ENCODE results near the gene NYNRIN. TPM values are rescaled to one million over a fixed set of nuclear protein-coding genes. Genes with fewer than 3 reads are reported as not detected.

The NYNRIN gene
- total RNA-seq, 1 experiment from 2014 or later, result 2.7 TPM

DNA sequence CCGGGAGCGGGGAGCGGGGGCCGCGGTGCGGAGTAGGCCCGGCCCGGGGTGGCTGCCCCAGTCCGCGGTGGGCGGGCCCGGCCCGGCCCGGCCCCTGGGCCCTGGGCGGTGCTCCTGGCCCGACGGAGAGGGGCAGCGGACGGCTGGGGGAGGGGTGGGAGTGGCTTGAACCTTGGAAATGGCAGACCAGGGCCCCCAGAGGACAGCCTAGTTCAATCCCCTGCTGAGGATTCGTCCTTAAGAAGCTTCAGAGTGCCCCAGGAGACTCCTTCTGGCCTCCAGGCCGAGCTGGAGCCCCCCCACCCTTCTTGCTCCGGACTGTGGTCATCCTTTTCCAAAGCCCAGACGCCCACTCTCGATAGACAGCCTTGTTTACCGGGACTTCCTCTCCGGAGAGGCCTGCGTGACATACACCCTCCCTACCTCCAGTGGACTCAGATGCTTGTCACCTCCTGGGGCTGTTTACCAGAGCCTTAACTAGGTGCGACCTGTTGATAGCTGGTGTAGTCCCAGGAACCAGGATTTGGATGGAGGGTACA, 31.4 kb downstream of the NYNRIN start:
- intact Hi-C loops (cut with micrococcal nuclease), result loop anchor here (2.0 kb wide), 2 partner anchors 35 to 187 kb away; partner anchors contain the start of gene TINF2
- H2AFZ ChIP-seq (ENCODE audit: low read length), result peak overlapping the region; percentile 91; the same call in 1 of the 2 replicates
- H3K4me2 ChIP-seq (ENCODE audit: low read length), result peak overlapping the region; percentile 100
- no TSS peak for BruUV-seq (replicated peaks)
- peak overlapping the region; percentile 85 for H3K27ac ChIP-seq (ENCODE audit: low read length)
- H3K79me2 ChIP-seq (ENCODE audit: low read length), result peaks cover 22% of the 10 kb centered on the region
- POLR2A ChIA-PET (ENCODE audit: unreplicated experiment), result interaction anchor here (0.6 to 1.8 kb wide), 4 partner anchors 12 to 64 kb away, joined by 3 to 45 read pairs (median 6); no protein-coding TSS in a partner anchor
- no peak for TF ChIP-seq EZH2 (IDR thresholded peaks at IDR 0.05; ENCODE audit: low read length, unreplicated experiment)
- TF ChIP-seq EZH2phosphoT487 (IDR thresholded peaks at IDR 0.05; ENCODE audit: borderline replicate concordance, low read length), result no peak
- TF ChIP-seq, protein P1, sequence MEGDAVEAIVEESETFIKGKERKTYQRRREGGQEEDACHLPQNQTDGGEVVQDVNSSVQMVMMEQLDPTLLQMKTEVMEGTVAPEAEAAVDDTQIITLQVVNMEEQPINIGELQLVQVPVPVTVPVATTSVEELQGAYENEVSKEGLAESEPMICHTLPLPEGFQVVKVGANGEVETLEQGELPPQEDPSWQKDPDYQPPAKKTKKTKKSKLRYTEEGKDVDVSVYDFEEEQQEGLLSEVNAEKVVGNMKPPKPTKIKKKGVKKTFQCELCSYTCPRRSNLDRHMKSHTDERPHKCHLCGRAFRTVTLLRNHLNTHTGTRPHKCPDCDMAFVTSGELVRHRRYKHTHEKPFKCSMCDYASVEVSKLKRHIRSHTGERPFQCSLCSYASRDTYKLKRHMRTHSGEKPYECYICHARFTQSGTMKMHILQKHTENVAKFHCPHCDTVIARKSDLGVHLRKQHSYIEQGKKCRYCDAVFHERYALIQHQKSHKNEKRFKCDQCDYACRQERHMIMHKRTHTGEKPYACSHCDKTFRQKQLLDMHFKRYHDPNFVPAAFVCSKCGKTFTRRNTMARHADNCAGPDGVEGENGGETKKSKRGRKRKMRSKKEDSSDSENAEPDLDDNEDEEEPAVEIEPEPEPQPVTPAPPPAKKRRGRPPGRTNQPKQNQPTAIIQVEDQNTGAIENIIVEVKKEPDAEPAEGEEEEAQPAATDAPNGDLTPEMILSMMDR (conservative IDR thresholded peaks at IDR 0.05; ENCODE audit: low read depth, low read length), result no peak
- H3K27me3 ChIP-seq (ENCODE audit: low read length), result no peaks in the 10 kb centered on the region
- CTCF ChIA-PET, result interaction anchor here (1.1 to 3.5 kb wide), 3 partner anchors 64 to 102 kb away, joined by 3 to 51 read pairs (median 27); no protein-coding TSS in a partner anchor
- H3K9me2 ChIP-seq (replicated peaks; ENCODE audit: low read length), result no peaks in the 10 kb centered on the region
- H3K36me3 ChIP-seq (ENCODE audit: low read depth, low read length), result peaks cover 10% of the 10 kb centered on the region
- peak overlapping the region; percentile 95 for H3K9ac ChIP-seq (ENCODE audit: low read length)
- peak overlapping the region; percentile 98 for H3K4me3 ChIP-seq (ENCODE audit: low read length)
- DNase-seq (peak; percentile 62), ATAC-seq (peak; percentile 77)
- H4K20me1 ChIP-seq (ENCODE audit: low read length), result no peaks in the 10 kb centered on the region
- no peaks in the 10 kb centered on the region for H3F3A ChIP-seq (ENCODE audit: low read length, unreplicated experiment)
- no peaks in the 10 kb centered on the region for H3K9me3 ChIP-seq (ENCODE audit: low read length)
- peaks cover 54% of the 10 kb centered on the region for H3K4me1 ChIP-seq (ENCODE audit: insufficient read depth, low read length)

DNA sequence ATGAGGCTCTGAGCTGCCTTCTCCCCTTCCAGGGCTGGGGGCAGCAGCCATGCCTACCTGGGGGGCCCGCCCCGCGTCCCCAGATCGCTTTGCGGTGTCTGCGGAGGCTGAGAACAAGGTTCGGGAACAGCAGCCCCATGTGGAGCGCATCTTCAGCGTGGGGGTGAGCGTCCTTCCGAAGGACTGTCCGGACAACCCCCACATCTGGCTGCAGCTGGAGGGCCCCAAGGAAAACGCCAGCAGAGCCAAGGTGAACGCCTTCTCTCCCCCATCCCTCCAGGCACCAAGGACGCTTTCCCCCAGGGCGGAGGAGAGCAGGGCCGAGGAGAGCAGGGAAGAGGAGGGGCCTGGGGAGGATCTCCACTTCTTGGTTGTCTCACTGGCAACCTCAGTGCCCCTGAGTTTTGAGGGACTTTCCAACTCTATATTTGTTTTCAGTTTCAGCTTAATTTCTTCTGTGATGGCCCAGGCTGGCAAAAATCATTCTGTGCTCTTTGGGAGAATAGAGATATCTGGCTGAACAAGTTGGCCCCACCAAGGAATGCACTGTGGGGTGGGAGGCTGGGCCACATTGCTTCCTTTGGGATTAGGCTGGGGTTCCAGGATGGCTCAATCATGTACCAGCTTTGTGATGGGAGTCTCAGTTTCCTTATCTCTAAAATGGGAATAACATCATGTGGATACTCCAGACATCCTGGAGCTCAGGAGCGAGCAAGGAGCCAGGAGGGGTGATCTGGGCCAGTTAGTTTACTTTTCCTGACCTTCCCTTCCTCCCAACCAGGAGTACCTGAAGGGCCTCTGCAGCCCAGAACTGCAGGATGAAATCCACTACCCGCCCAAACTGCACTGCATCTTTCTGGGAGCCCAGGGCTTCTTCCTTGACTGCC, 32.1 kb downstream of the NYNRIN start:
- Histone ChIP-seq H3K4me1 (ENCODE audit: insufficient read depth, low read length) (peaks cover 48% of the 10 kb centered on the region), H3K36me3 (ENCODE audit: low read depth, low read length) (peaks cover 10% of the 10 kb centered on the region), H2AFZ (ENCODE audit: low read length) (peak overlapping the region; percentile 43; the same call in 1 of the 2 replicates), H3F3A (ENCODE audit: low read length, unreplicated experiment) (no peaks in the 10 kb centered on the region), H3K27me3 (ENCODE audit: low read length) (no peaks in the 10 kb centered on the region), H3K79me2 (ENCODE audit: low read length) (peaks cover 22% of the 10 kb centered on the region), H3K4me3 (ENCODE audit: low read length) (peak overlapping the region; percentile 98), H3K4me2 (ENCODE audit: low read length) (peak overlapping the region; percentile 100), H3K27ac (ENCODE audit: low read length) (peak overlapping the region; percentile 85), H3K9me3 (ENCODE audit: low read length) (no peaks in the 10 kb centered on the region), H3K9ac (ENCODE audit: low read length) (peak overlapping the region; percentile 95), H4K20me1 (ENCODE audit: low read length) (no peaks in the 10 kb centered on the region), H3K9me2 (replicated peaks; ENCODE audit: low read length) (no peaks in the 10 kb centered on the region)
- ATAC-seq (peak; percentile 21), DNase-seq (peak; percentile 28)
- ChIA-PET CTCF (interaction anchor here (0.5 to 3.5 kb wide), 13 partner anchors 11 to 188 kb away, joined by 3 to 51 read pairs (median 5); partner anchors contain the start of gene TINF2), POLR2A (ENCODE audit: unreplicated experiment) (interaction anchor here (0.8 to 1.8 kb wide), 2 partner anchors 11 to 65 kb away, joined by 4 to 45 read pairs; no protein-coding TSS in a partner anchor)
- intact Hi-C loops (cut with micrococcal nuclease), result loop anchor here (1.0 to 2.0 kb wide), 3 partner anchors 36 to 188 kb away; partner anchors contain the start of gene TINF2
- TF ChIP-seq, protein P1 (conservative IDR thresholded peaks at IDR 0.05; ENCODE audit: low read depth, low read length), result no peak
- TF ChIP-seq EZH2 (IDR thresholded peaks at IDR 0.05; ENCODE audit: low read length, unreplicated experiment), result no peak
- BruUV-seq (replicated peaks), result TSS peak; percentile 66

Data from PC-3 (cell line).